Coronary artery (tissue), 2 donors: ENCODE results near the gene LVRN.
"Not testable (repeated sequence)": the region's sequence is repeated elsewhere in the genome, so short reads cannot be mapped to it uniquely, and the experiment has no call there.

Source experiments
- DNase-seq: peaks from one replicate; pipeline ENCODE4 v3.0.0-alpha.2; 2017; ENCODE audit warnings: low spot score
- H3K27ac ChIP-seq, 2 donors: fragments of 200-600 bp; sonication (generic); one replicate each; pipeline ENCODE4 v1.5.1; 2016 to 2019
- H3K4me3 ChIP-seq: fragments of 200-600 bp; sonication (generic); 2 replicates; pipeline ENCODE4 v1.5.1; 2016; ENCODE audit warnings: mild to moderate bottlenecking, moderate library complexity
- CTCF ChIP-seq: fragments of 200-600 bp; sonication (generic); IDR thresholded peaks from one replicate; pipeline ENCODE4 v1.5.1; 2019; ENCODE audit warnings: antibody characterized with exemption

LVRN gene, protein sequence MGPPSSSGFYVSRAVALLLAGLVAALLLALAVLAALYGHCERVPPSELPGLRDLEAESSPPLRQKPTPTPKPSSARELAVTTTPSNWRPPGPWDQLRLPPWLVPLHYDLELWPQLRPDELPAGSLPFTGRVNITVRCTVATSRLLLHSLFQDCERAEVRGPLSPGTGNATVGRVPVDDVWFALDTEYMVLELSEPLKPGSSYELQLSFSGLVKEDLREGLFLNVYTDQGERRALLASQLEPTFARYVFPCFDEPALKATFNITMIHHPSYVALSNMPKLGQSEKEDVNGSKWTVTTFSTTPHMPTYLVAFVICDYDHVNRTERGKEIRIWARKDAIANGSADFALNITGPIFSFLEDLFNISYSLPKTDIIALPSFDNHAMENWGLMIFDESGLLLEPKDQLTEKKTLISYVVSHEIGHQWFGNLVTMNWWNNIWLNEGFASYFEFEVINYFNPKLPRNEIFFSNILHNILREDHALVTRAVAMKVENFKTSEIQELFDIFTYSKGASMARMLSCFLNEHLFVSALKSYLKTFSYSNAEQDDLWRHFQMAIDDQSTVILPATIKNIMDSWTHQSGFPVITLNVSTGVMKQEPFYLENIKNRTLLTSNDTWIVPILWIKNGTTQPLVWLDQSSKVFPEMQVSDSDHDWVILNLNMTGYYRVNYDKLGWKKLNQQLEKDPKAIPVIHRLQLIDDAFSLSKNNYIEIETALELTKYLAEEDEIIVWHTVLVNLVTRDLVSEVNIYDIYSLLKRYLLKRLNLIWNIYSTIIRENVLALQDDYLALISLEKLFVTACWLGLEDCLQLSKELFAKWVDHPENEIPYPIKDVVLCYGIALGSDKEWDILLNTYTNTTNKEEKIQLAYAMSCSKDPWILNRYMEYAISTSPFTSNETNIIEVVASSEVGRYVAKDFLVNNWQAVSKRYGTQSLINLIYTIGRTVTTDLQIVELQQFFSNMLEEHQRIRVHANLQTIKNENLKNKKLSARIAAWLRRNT

DNA sequence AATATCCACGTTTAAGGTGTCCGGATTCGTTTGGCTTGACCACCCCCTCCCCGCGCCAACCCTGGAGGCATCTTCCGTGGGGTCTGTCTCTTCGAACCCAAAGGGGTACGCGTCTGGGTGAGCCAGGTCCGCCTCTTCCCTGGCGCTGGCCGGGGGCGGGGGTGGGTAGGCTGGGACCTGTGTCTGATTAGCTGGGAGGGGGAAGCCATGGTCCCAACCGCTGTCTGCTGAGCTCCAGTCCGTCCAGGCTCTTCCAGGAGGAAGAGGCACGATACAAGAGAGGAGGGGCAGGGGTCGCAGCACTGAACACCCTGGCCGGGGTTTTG lies at the start of gene LVRN:
LVRN (plus strand) TSS at position 237 of the 326 bp plus-strand sequence. CDS start 143 bp downstream, outside the sequence.
- TF ChIP-seq CTCF, result no peak

GRCh38 chr5:115913623-115914400 lies 48.5 kb upstream of the LVRN start:
- DNase-seq, H3K4me3 ChIP-seq, H3K27ac ChIP-seq: not testable (repeated sequence)

More for the DNA sequence above, at the start of gene LVRN:
- Histone ChIP-seq H3K27ac (peak within 1 kb of the TSS in 1 of 2 donors; percentile 64), H3K4me3 (peak within 1 kb of the TSS; percentile 67)
- DNase-seq, result no peak

GRCh38 chr5:115920171-115920725 lies 42.0 kb upstream of the LVRN start:
- Histone ChIP-seq H3K4me3 (no peak overlapping the region), H3K27ac (no peak overlapping the region)
- TF ChIP-seq CTCF, result no peak
- no peak for DNase-seq

DNA sequence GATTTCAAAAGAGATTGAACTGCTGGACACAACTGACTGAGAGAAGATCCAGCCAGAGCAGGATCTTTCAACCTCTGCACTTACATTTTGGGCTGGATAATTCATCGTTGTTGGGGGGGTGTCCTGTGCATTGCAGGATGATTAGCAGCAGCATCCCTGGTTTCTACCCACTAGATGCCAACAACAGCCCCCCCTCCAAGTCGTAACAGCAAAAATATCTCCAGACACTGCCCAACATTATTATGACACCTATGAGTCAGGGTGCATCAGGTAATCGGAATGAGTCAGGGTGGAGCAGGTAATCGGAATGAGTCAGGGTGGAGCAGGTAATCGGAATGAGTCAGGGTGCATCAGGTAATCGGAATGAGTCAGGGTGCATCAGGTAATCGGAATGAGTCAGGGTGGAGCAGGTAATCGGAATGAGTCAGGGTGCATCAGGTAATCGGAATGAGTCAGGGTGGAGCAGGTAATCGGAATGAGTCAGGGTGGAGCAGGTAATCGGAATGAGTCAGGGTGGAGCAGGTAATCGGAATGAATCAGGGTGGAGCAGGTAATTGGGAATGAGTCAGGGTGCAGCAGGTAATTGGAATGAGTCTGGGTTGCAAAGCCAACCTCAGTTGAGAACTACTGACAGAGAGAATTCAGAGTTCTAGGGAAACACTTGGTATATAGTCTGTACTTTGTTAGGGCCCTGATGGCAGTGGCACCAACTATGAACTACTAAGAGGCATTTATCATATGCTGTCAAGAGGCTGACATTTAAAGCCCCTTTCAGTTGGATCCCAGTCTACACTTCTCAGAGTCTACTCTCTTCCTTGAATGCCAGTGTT lies 33.5 kb upstream of the LVRN start:
- H3K4me3 ChIP-seq, H3K27ac ChIP-seq, DNase-seq: not testable (repeated sequence)

DNA sequence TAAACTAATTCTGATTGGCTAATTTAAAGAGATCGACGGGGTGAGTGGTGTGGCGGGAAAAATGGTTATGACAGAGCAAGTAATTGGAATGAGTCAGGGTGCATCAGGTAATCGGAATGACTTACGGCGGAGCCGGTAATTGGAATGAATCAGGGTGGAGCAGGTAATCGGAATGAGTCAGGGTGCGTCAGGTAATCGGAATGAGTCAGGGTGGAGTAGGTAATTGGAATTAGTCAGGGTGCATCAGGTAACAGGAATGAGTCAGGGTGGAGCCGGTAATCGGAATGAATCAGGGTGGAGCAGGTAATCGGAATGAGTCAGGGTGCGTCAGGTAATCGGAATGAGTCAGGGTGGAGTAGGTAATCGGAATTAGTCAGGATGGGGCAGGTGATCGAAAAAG lies 32.1 kb upstream of the LVRN start:
- H3K4me3 ChIP-seq, DNase-seq, H3K27ac ChIP-seq: not testable (repeated sequence)

- Histone ChIP-seq H3K27ac (no peak overlapping the region), H3K4me3 (no peak overlapping the region)
- no peak for DNase-seq
- TF ChIP-seq CTCF, result no peak
These were observed 31.5 kb upstream of the LVRN start for GRCh38 chr5:115930630-115931337.

GRCh38 chr5:115932991-115933390 lies 29.3 kb upstream of the LVRN start:
- no peak for DNase-seq
- H3K4me3 ChIP-seq, result no peak overlapping the region
- H3K27ac ChIP-seq, result no peak overlapping the region
- TF ChIP-seq CTCF, result no peak
